IPS DF 4.7 (cell line): Measurements from ENCODE around the gene MYO7A.

Experiments used
- DNase-seq: peaks from one replicate; pipeline ENCODE4 v3.0.0-alpha.2; 2013; ENCODE audit warnings: low spot score; ENCODE audit errors: extremely low read depth

MYO7A gene

DNA sequence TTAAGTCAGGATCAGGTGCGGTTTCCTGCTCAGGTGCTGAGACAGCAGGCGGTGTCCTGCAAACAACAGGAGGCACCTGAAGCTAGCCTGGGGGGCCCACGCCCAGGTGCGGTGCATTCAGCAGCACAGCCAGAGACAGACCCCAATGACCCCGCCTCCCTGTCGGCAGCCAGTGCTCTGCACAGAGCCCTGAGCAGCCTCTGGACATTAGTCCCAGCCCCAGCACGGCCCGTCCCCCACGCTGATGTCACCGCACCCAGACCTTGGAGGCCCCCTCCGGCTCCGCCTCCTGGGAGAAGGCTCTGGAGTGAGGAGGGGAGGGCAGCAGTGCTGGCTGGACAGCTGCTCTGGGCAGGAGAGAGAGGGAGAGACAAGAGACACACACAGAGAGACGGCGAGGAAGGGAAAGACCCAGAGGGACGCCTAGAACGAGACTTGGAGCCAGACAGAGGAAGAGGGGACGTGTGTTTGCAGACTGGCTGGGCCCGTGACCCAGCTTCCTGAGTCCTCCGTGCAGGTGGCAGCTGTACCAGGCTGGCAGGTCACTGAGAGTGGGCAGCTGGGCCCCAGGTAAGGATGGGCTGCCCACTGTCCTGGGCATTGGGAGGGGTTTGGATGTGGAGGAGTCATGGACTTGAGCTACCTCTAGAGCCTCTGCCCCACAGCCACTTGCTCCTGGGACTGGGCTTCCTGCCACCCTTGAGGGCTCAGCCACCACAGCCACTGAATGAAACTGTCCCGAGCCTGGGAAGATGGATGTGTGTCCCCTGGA, at the start of gene MYO7A:
TSS of gene MYO7A (plus strand) at position 327 of the 772 bp plus-strand sequence. CDS start 2,389 bp downstream, outside the sequence.
- DNase-seq: no peak

DNA sequence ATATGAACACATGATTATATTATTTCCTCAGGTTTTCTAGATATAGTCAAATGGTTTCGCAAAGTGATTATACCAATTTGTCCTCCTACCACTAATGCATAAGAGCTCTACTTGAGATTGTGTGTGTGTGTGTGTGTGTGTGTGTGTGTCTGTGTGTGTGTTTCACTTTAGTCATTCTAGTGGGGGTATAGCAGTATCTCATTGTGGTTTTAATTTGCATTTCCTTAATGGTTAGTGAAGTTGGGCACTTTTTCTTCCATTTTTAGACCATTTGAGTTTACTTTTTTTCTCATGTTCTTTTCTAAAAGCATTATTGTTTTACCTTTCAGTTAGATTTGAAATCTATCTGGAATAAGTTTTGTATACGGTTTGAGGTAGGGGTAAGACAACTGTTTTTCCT, 48.4 kb upstream of the MYO7A start:
- DNase-seq: no peak

DNA sequence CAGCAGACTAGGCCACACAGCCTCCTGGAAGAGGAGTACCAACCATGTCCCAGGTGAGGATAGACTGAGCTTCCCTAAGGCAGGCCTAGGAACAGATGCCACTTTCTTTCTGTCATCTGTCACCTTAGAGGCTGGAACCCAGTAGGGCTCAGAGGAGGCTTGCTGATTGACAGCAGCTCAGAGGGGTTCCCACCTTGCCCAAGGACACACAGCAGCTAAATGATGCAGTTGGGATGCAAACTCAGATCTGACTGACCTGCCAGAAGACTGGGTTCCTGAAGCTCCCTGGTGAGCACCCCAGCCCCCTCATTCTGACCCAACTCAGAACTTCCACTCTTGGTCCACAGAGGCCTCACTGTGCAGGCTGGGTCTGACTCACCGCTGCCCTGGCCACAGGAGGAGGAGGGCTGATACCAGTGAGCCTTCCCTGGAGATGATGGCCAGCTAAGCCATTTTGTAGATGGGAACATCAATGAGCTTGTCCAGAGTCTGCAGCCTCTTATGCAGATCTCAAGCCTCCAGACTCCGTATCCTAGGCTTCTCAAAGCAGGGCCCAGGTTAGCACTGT, 47.3 kb upstream of the MYO7A start:
- no peak for DNase-seq

DNA sequence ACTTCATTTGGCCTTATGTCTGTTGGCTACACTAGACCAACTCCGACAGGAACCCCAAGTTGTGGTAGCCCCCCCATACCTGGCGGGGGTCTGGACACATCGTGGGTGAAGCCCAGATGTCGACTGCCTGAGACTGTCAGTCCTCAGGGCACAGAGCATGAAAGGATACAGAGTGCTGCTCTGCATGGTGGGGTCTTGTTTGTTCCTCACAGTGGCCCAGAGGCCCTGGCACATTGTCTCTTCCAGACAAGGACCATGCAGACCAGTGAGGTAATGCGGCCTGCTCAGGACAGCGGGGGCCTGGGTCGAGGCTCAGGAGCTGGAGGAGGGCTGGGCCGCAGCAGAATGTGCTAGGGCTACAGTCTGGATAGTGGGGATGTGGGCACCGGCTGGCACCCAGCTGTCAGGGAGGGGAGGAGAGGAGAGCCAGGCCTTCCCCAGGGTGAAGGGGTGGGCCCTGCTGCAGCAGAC, 46.6 kb upstream of the MYO7A start:
- DNase-seq: no peak

DNA sequence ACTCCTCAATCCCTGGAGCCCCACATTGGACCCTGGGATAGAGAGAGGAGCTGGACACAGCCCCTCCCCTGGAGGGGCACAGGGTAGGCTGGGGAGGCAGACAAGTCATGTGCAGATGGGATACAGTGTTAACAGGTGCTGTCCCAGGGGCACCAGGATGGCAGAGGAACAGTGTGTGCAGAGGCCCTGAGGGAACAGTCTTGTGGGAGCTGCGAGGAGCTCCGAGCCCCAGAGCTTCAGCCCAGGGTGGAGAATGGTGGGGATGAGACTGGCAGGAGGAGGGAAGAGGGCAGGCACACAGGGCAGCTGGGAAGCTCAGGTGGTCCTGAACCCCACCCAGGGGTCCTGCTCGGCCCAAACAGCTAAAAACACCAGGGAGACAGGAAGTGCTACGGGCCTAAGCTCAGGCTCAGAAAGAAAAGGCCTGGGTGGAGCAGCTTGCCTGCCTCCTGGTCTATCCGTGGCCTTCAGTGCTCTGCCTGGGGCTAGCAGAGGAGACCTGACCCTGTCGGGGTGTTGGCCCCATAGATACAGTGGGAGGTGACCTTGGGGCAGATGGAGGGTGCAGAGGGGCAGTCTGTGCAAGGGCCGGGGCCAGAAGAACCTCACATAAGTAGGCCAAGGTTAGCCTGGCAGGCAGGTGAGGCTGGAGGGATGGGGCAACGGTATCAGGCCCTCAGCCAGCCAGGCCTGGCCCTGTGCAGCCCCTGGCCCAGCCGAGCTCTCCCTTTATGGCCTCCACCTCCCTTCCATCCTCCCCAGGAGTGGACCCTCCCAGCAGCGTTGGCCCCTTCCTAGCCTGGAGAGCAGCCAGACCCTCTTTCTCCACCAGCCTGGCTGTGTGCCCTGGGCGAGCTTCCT, 45.8 kb upstream of the MYO7A start:
- no peak for DNase-seq

DNA sequence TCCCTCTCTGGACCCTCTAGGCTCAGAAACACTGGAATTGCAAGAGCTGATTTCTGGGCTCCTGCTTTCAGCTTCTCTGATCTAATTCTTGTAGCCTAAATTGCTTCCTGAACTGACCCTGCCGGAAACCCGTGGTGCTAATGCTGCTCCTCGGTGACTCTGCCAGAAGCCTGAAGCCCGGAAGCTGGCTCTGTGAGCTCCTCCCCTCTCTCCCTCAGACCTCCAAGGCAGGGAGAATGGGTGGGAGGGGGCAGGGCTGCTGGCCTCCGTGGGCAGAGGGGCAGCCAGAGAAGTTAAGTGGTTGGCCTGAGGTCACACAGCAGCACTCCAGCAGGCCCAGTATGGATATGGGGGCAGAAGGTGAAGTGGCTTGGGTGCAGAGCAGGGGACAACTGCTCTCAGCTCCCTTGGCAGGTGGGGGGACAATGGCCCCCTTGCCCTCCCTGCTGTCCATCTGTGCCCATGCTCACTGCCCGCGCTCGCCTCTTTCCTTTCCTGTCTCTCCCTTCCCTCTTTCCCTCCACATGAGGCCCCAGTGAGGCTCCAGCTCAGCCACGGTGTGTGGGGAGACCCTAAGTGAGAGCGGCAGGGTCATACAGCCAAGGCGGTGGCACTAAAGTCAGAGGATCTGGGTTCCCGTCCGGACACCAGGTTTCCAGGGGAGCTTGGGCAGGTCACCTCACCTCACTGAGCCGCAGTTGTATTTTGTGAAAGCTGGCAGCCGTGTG, 45.0 kb upstream of the MYO7A start:
- DNase-seq: no peak

- DNase-seq: no peak
Measured at GRCh38 chr11:77083566-77084245, 44.3 kb upstream of the MYO7A start.

DNA sequence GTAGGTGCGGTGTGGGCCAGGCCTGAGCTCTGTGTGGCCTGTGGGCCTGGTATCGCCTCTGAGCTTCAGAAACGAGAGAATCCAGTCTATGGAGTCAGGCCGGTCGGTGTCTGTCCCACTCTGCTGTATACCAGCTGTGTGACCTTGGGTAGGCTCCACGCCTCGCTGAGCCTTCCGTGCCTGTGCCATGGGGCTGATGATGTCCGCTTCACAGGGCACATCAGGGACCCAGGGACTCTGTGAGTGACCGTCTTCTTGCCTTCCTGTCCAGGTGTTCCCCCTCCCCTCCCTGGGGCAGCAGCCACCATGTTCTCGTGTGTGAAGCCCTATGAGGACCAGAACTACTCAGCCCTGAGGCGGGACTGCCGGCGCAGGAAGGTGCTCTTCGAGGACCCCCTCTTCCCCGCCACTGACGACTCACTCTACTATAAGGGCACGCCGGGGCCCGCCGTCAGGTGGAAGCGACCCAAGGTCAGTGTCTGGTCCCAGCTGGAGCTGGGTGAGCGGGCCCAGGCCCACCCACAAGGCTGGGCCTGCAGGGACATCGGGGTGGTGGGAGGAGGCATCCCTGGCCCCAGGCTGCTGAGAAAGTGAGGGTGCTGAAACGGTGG, 43.4 kb upstream of the MYO7A start:
- DNase-seq: no peak

GRCh38 chr11:77085652-77086051, 42.4 kb upstream of the MYO7A start:
- no peak for DNase-seq

DNA sequence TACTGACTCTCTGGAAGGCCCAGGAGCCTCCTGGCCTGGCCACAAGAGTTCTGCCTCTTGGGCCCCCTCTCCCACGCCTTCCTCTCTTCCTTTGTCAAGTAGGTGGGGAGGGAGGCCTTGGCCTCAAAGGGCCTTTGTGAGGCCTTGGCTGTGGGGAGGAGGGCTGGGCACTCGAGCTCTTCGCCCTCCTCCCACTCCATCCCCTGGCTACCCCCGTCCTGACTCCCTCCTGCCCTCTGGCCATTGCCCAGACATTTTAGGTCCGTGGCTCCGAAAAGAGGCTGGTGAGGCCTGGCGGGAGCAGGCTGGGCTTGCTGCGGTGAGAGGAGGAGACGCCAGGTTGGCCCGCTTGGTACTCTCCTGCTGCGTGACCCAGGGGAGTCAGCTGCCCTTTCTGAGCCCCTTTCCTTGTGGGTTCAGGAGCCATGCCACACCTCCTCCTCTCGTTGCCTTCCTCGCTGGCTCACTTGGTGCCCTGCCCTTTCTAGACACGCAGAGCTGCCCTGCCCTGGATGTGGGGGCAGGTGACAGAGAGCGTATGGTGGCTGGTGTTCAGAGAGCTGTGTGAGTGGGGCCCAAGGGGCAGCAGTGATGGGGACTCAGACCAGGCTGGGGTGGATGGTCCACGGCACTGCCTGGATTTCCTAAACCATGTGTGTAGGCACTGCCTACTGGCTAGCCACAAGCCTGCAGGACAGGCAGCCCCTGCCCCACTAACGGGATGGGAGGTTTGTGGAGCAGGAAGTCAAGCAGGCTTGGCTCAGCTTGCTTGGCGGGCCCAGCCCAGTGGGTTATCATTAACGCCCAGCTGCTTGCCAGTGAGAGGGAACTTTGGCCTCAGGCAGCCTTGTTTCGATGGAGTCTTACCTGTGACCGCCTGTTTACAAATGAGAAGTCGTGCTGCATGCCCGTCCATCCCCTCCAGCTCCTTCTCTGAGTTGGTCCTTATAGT, 41.2 kb upstream of the MYO7A start:
- DNase-seq: no peak

- DNase-seq: no peak
Measured at GRCh38 chr11:77087723-77088225, 40.3 kb upstream of the MYO7A start.

DNA sequence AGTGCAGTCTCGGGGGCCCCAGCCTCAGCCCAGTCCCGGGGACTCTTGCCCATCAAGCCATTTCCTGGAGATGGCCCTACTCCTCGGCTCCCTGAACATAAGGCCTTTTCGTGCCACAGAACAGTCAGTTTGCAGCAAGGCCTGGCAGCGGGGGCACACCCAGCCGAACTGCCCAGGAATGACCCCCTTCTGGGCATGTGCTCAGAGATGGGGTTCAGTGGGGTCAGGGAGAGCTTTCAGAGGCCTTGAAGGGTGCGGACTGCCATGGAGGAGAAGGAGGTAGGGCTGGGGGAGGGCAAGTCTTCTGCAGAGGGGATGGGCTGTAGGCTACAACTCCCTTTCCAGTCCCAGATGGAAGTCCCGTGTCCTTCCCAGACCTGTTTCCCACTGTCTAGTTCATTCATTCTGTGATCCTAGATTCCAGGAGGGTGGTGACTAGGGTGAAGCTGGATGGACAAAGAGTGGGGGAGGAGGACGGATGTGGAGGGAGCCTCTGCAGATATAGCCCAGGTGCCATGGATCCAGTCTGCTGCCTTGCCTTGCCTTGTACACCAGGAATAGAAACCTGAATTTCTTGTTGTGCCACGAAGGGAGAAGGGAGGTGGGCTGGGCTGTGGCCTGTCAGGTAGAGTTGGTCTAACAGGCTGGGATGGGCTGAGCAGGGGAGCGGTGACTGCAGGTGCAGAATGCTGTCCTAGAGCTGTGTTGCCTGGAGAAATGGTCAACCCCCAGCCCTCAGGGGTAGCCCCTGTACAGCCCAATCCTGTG, 39.6 kb upstream of the MYO7A start:
- no peak for DNase-seq

GRCh38 chr11:77089004-77089545, 39.0 kb upstream of the MYO7A start:
- no peak for DNase-seq

- DNase-seq: no peak
Measured at GRCh38 chr11:77090046-77090372, 38.0 kb upstream of the MYO7A start.

- DNase-seq: no peak
Measured at GRCh38 chr11:77090373-77091111, 37.5 kb upstream of the MYO7A start.

- DNase-seq: no peak
Measured at GRCh38 chr11:77091146-77091940, 36.7 kb upstream of the MYO7A start.

DNA sequence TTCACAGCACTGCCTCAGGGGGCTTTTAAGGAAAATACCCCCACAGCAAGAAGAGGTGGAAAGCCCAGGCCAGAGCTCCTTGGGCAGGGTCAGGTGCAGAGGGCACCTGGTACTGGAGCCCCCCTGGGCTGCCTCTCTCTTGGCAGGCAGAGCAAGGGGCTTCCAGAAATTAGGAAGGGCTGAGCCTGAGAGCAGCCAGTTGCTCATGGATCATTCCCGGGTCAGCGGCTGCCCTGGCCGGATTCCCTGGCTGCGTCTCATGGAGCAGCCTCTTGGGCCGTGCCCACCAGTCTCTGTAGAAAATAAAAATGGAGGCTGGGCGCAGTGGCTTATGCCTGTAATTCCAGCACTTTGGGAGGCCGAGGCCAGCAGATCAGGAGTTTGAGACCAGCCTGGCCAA, 35.7 kb upstream of the MYO7A start:
- DNase-seq: no peak
